WTC11 (cell line): ENCODE data around the gene MPND. TPM values are rescaled to one million over a fixed set of nuclear protein-coding genes. Genes with fewer than 3 reads are reported as not detected.

Experiments used
- ATAC-seq: fragments of 200-7000 bp; cut with Tn5 transposase; 2 replicates; pipeline ENCODE4 v1.10.0; 2021; ENCODE audit warnings: mild to moderate bottlenecking, moderate library complexity
- CTCF ChIA-PET: fragments of 300-600 bp; sonication (Branson Sonifier 250); formaldehyde crosslinking; loops from one replicate; lab custom pipeline; 2021; ENCODE audit warnings: antibody characterized with exemption; lab: Charles Lee
- POLR2A ChIA-PET: fragments of 350-600 bp; sonication (Branson Sonifier 250); formaldehyde crosslinking; loops from one replicate; lab custom pipeline; 2021; ENCODE audit warnings: antibody characterized with exemption; lab: Charles Lee
- DNase-seq: peaks from one replicate; pipeline ENCODE4 v3.0.0; 2021; ENCODE audit warnings: low spot score
- H3K27ac Mint-ChIP-seq: 2 replicates; pipeline ENCODE4 v1.8.0; 2021; ENCODE audit warnings: mixed read lengths
- H3K27me3 Mint-ChIP-seq: 2 replicates; pipeline ENCODE4 v1.8.0; 2021; ENCODE audit warnings: low read depth, mild to moderate bottlenecking, moderate library complexity, mixed read lengths
- H3K36me3 Mint-ChIP-seq: 2 replicates; pipeline ENCODE4 v1.8.0; 2021; ENCODE audit warnings: mixed read lengths
- H3K4me1 Mint-ChIP-seq: 2 replicates; pipeline ENCODE4 v1.8.0; 2022; ENCODE audit warnings: mixed read lengths
- H3K4me3 Mint-ChIP-seq: 2 replicates; pipeline ENCODE4 v1.8.0; 2021; ENCODE audit warnings: mild to moderate bottlenecking, moderate library complexity, mixed read lengths
- H3K9me3 Mint-ChIP-seq: 2 replicates; pipeline ENCODE4 v1.8.0; 2021; ENCODE audit warnings: mixed read lengths
- ARID4B ChIP-seq: sonication (generic); formaldehyde crosslinking; IDR thresholded peaks from 2 replicates; pipeline ENCODE4 v1.8.0; 2023; ENCODE audit warnings: missing genetic modification reagents, mild to moderate bottlenecking, borderline replicate concordance
- ATF3 ChIP-seq: sonication (generic); formaldehyde crosslinking; conservative IDR thresholded peaks from 2 replicates; pipeline ENCODE4 v1.8.1; 2022; ENCODE audit warnings: mild to moderate bottlenecking, missing genetic modification reagents
- CTCF ChIP-seq: fragments of 200-600 bp; IDR thresholded peaks from 2 replicates; pipeline ENCODE4 v1.8.0; 2022; ENCODE audit warnings: antibody characterized with exemption
- FOXK1 ChIP-seq: sonication (generic); formaldehyde crosslinking; IDR thresholded peaks from 2 replicates; pipeline ENCODE4 v1.8.0; 2022; ENCODE audit warnings: mild to moderate bottlenecking, moderate library complexity, missing genetic modification reagents
- GTF2I ChIP-seq: fragments of 250-450 bp; sonication (Bioruptor Pico); conservative IDR thresholded peaks from 2 replicates; pipeline ENCODE4 v1.4.0; 2021; ENCODE audit warnings: mild to moderate bottlenecking
- IRF1 ChIP-seq: sonication (generic); formaldehyde crosslinking; IDR thresholded peaks from 2 replicates; pipeline ENCODE4 v1.8.0; 2023; ENCODE audit warnings: missing genetic modification reagents
- JAZF1 ChIP-seq: fragments of 250-450 bp; sonication (Bioruptor Pico); IDR thresholded peaks from 2 replicates; pipeline ENCODE4 v1.9.0; 2021; ENCODE audit warnings: moderate library complexity, mild to moderate bottlenecking, inconsistent platforms
- MAX ChIP-seq: sonication (generic); formaldehyde crosslinking; IDR thresholded peaks from 2 replicates; pipeline ENCODE4 v1.8.0; 2022; ENCODE audit warnings: mild to moderate bottlenecking, missing genetic modification reagents
- MXD4 ChIP-seq: fragments of 250-450 bp; sonication (Bioruptor Pico); IDR thresholded peaks from 2 replicates; pipeline ENCODE4 v1.8.0; 2021; ENCODE audit warnings: mild to moderate bottlenecking, moderate library complexity, borderline replicate concordance
- MYBL2 ChIP-seq: sonication (generic); formaldehyde crosslinking; IDR thresholded peaks from 2 replicates; pipeline ENCODE4 v1.8.1; 2023; ENCODE audit warnings: mild to moderate bottlenecking, moderate library complexity, missing genetic modification reagents
- NR2C2 ChIP-seq: sonication (generic); formaldehyde crosslinking; IDR thresholded peaks from 2 replicates; pipeline ENCODE4 v1.8.0; 2022; ENCODE audit warnings: mild to moderate bottlenecking, missing genetic modification reagents
- ZNF671 ChIP-seq: fragments of 250-450 bp; sonication (Bioruptor Pico); IDR thresholded peaks from 2 replicates; pipeline ENCODE4 v1.8.0; 2021; ENCODE audit warnings: mild to moderate bottlenecking
- total RNA-seq: library from RNA; stranded (reverse); gene quantifications from 3 replicates; pipeline ENCODE4 v1.2.3, GENCODE V29; 2021
- TF ChIP-seq, protein P1 (sequence below): sonication (generic); formaldehyde crosslinking; IDR thresholded peaks from 2 replicates; pipeline ENCODE4 v1.8.1; 2022; ENCODE audit warnings: mild to moderate bottlenecking, missing genetic modification reagents, moderate library complexity, borderline replicate concordance
- TF ChIP-seq, protein P2 (sequence below): sonication (generic); formaldehyde crosslinking; IDR thresholded peaks from 2 replicates; pipeline ENCODE4 v1.8.1; 2023; ENCODE audit warnings: mild to moderate bottlenecking, missing genetic modification reagents, moderate library complexity
- TF ChIP-seq, protein P3 (sequence below): sonication (generic); formaldehyde crosslinking; IDR thresholded peaks from 2 replicates; pipeline ENCODE4 v1.8.1; 2023; ENCODE audit warnings: mild to moderate bottlenecking, missing genetic modification reagents

Gene MPND
- total RNA-seq, 1 experiment from 2014 or later, result 28.3 TPM

- POLR2A ChIA-PET, result no interaction called here
- no peak for DNase-seq
- Mint-ChIP-seq H3K4me1 (no peaks in the 10 kb centered on the region), H3K27ac (no peak overlapping the region)
- TF ChIP-seq CTCF, result no peak
- no peak for TF ChIP-seq IRF1 (CRISPR knock-in tag)
- TF ChIP-seq, protein P1, sequence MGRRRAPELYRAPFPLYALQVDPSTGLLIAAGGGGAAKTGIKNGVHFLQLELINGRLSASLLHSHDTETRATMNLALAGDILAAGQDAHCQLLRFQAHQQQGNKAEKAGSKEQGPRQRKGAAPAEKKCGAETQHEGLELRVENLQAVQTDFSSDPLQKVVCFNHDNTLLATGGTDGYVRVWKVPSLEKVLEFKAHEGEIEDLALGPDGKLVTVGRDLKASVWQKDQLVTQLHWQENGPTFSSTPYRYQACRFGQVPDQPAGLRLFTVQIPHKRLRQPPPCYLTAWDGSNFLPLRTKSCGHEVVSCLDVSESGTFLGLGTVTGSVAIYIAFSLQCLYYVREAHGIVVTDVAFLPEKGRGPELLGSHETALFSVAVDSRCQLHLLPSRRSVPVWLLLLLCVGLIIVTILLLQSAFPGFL (CRISPR knock-in tag), result no peak
- TF ChIP-seq, all 79 proteins: peak for 0
- H3K27me3 Mint-ChIP-seq, result no peaks in the 10 kb centered on the region; the same call in 1 of the 2 replicates
- H3K4me3 Mint-ChIP-seq, result no peak overlapping the region
- H3K36me3 Mint-ChIP-seq, result peaks cover 51% of the 10 kb centered on the region
- H3K9me3 Mint-ChIP-seq, result peaks cover 32% of the 10 kb centered on the region
- no peak for ATAC-seq
- CTCF ChIA-PET, result interaction anchor here (5.8 kb wide), 1 partner anchor 51 kb away, joined by 35 read pairs; no protein-coding TSS in a partner anchor
These were observed 24.9 kb upstream of the MPND start for GRCh38 chr19:4318460-4318859.

DNA sequence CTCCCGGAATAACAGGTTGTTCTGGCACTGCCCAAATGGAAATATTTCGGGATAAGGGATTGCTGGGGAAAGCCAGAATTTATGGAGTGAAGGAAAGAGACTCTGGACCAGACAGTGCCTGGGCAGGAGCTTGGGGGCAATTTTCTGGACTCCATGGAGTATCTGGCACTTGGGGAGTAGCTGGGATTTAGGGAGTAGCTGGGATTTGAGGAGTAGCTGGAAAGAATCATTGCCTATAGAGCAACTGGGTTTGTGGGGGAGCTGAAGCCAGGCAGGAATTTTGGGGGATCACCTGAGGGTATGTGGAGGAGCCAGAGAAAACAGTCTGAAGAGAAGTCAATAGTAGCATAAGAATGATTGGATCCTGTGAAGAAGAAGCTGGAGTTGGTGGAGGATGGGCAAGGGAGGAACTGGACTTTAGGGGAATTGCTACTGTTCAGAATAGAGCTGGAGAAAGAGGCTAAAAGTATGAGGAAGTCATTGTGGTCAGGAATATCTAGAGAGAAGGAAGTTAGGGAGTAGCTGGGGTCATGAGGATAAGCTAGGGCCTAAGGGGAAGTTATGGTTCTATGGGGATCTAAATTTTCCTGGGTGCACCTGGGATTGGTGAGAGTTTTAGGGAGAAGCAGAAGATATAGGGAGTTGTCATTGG, 24.2 kb upstream of the MPND start:
- peaks cover 32% of the 10 kb centered on the region for H3K9me3 Mint-ChIP-seq
- DNase-seq (no peak), ATAC-seq (no peak)
- no peak overlapping the region for H3K27ac Mint-ChIP-seq
- H3K4me3 Mint-ChIP-seq, result no peak overlapping the region
- POLR2A ChIA-PET, result interaction anchor here (0.7 kb wide), 1 partner anchor 330 kb away, joined by 4 read pairs; no protein-coding TSS in a partner anchor
- no peak for TF ChIP-seq FOXK1 (CRISPR knock-in tag)
- TF ChIP-seq, protein P2, sequence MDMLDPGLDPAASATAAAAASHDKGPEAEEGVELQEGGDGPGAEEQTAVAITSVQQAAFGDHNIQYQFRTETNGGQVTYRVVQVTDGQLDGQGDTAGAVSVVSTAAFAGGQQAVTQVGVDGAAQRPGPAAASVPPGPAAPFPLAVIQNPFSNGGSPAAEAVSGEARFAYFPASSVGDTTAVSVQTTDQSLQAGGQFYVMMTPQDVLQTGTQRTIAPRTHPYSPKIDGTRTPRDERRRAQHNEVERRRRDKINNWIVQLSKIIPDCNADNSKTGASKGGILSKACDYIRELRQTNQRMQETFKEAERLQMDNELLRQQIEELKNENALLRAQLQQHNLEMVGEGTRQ (CRISPR knock-in tag), result no peak
- no peak for TF ChIP-seq ZNF671 (CRISPR knock-in tag)
- TF ChIP-seq MXD4 (CRISPR knock-in tag), result no peak
- TF ChIP-seq NR2C2 (CRISPR knock-in tag), result no peak
- TF ChIP-seq IRF1 (CRISPR knock-in tag), result no peak
- no peak for TF ChIP-seq MAX (CRISPR knock-in tag)
- no peak for TF ChIP-seq MYBL2 (CRISPR knock-in tag)
- no peak for TF ChIP-seq GTF2I (CRISPR knock-in tag)
- H3K36me3 Mint-ChIP-seq, result peaks cover 51% of the 10 kb centered on the region
- no peaks in the 10 kb centered on the region; the same call in 1 of the 2 replicates for H3K27me3 Mint-ChIP-seq
- CTCF ChIA-PET, result interaction anchor here (0.9 to 5.8 kb wide), 3 partner anchors 23 to 52 kb away, joined by 3 to 35 read pairs (median 7); no protein-coding TSS in a partner anchor
- H3K4me1 Mint-ChIP-seq, result no peaks in the 10 kb centered on the region

GRCh38 chr19:4320419-4320818, 22.9 kb upstream of the MPND start:
- Mint-ChIP-seq H3K4me3 (no peak overlapping the region), H3K4me1 (no peaks in the 10 kb centered on the region), H3K9me3 (peaks cover 32% of the 10 kb centered on the region), H3K27me3 (no peaks in the 10 kb centered on the region; the same call in none of the 2 replicates), H3K27ac (no peak overlapping the region), H3K36me3 (peaks cover 50% of the 10 kb centered on the region)
- ChIA-PET CTCF (interaction anchor here (0.9 to 5.8 kb wide), 3 partner anchors 22 to 53 kb away, joined by 3 to 35 read pairs (median 7); no protein-coding TSS in a partner anchor), POLR2A (interaction anchor here (0.7 to 0.8 kb wide), 2 partner anchors 10 to 53 kb away, joined by 3 read pairs; no protein-coding TSS in a partner anchor)
- ATAC-seq, result no peak
- no peak for DNase-seq
- TF ChIP-seq JAZF1 (no peak), ARID4B (CRISPR knock-in tag) (no peak), ATF3 (CRISPR knock-in tag) (no peak)
- TF ChIP-seq, protein P3, sequence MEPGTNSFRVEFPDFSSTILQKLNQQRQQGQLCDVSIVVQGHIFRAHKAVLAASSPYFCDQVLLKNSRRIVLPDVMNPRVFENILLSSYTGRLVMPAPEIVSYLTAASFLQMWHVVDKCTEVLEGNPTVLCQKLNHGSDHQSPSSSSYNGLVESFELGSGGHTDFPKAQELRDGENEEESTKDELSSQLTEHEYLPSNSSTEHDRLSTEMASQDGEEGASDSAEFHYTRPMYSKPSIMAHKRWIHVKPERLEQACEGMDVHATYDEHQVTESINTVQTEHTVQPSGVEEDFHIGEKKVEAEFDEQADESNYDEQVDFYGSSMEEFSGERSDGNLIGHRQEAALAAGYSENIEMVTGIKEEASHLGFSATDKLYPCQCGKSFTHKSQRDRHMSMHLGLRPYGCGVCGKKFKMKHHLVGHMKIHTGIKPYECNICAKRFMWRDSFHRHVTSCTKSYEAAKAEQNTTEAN, result no peak
